ENCODE measurements around the gene LMO7. TPM values are rescaled to one million over a fixed set of nuclear protein-coding genes. Genes with fewer than 3 reads are reported as not detected.

The LMO7 gene
- total and polyA plus RNA-seq, 4 donors, result 17.5 to 69.6 (median 38.2) TPM

DNA sequence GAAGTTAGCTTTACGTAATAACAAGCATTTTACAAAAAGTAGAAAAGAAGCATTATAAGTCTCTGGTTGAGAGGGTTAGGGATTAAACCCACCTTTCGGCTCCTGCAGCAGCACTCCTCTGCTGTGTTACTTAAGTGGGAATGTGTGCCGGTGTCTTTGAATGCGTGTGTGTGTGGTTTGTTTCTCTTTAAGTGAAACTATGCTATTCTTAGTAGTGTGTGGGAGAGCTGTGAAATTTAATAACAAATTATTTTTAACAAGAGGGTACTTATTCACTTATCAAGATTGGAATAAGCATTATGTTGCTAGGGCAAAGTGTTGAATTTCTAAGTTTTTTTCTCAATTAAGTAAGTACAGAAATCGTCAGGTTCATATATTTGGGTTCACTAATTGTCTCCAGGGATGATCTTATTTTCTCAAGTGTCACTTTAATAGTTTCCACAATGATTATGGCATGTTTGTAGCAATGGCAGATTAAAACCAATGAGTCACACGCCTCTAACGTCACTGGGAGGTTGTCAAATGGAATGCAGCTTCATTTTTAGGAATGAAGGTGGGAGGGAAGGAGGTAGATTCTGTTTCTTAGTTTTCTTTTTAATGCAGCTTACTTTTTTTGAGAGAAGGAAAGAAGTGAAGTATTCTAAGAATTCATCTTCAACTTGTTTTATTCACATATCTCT lies 151.3 kb downstream of the LMO7 start (continued):
- TF ChIP-seq CTCF (IDR thresholded peaks at IDR 0.05; ENCODE audit: low read depth, low read length, missing input control), result no peak
- TF ChIP-seq TAF1 (conservative IDR thresholded peaks at IDR 0.05), result no peak
- TF ChIP-seq RXRA (IDR thresholded peaks at IDR 0.05), result no peak
- no peak for TF ChIP-seq RAD21 (IDR thresholded peaks at IDR 0.05)
- TF ChIP-seq FOXA1 (IDR thresholded peaks at IDR 0.05), result no peak
- no peak for TF ChIP-seq YY1 (IDR thresholded peaks at IDR 0.05)
- TF ChIP-seq EGR1 (IDR thresholded peaks at IDR 0.05; ENCODE audit: low read depth in 2 of 2), result no peak
- no peak for TF ChIP-seq FOXA2 (IDR thresholded peaks at IDR 0.05)
- no peak for TF ChIP-seq HNF4A (conservative IDR thresholded peaks at IDR 0.05)
- TF ChIP-seq MAX (IDR thresholded peaks at IDR 0.05), result no peak

- DNase-seq (ENCODE audit: low spot score), result no peak
- 65% methylated on average over 3 of the region's 3 CpGs for WGBS
- Histone ChIP-seq H3K36me3 (ENCODE audit: control insufficient read depth in 4 of 4, insufficient read depth in 3 of 4, low read depth in 1 of 4, low read length in 3 of 4) (no peaks in the 10 kb centered on the region), H3K4me1 (ENCODE audit: control insufficient read depth in 4 of 4, insufficient read depth in 4 of 4, low read length in 3 of 4) (peaks cover 2 to 48% (median 42%) of the 10 kb centered on the region in 4 donors), H3K4me3 (ENCODE audit: low read depth in 1 of 3, low read length in 3 of 3) (no peak overlapping the region), H3K27me3 (ENCODE audit: control insufficient read depth in 4 of 4, insufficient read depth in 4 of 4, low read length in 3 of 4) (no peaks in the 10 kb centered on the region), H3K9me3 (ENCODE audit: control insufficient read depth in 4 of 4, low read length in 3 of 4) (no peaks in the 10 kb centered on the region), H3K27ac (ENCODE audit: low read depth in 1 of 2, low read length in 2 of 2) (no peak overlapping the region), H3K9ac (ENCODE audit: low read depth in 1 of 2, low read length in 2 of 2) (no peak overlapping the region)
- TF ChIP-seq HNF4A (conservative IDR thresholded peaks at IDR 0.05) (peak in 1 of 2 donors; percentile 28), JUND (IDR thresholded peaks at IDR 0.05) (no peak)
Observed at GRCh38 chr13:75788481-75788981, 152.4 kb downstream of the LMO7 start.

- H3K27ac ChIP-seq (ENCODE audit: low read depth in 1 of 2, low read length in 2 of 2), result peak overlapping the region in 1 of 2 donors; percentile 21
- no peak for TF ChIP-seq JUND (IDR thresholded peaks at IDR 0.05)
- TF ChIP-seq YY1 (IDR thresholded peaks at IDR 0.05), result no peak
- no peak for TF ChIP-seq REST (IDR thresholded peaks at IDR 0.05)
- no peak for TF ChIP-seq HNF4G (IDR thresholded peaks at IDR 0.05)
- no peak for TF ChIP-seq TAF1 (conservative IDR thresholded peaks at IDR 0.05)
- TF ChIP-seq CTCF (IDR thresholded peaks at IDR 0.05; ENCODE audit: low read depth, low read length, missing input control), result no peak
- no peak for TF ChIP-seq SP1 (IDR thresholded peaks at IDR 0.05)
- TF ChIP-seq, protein P1, sequence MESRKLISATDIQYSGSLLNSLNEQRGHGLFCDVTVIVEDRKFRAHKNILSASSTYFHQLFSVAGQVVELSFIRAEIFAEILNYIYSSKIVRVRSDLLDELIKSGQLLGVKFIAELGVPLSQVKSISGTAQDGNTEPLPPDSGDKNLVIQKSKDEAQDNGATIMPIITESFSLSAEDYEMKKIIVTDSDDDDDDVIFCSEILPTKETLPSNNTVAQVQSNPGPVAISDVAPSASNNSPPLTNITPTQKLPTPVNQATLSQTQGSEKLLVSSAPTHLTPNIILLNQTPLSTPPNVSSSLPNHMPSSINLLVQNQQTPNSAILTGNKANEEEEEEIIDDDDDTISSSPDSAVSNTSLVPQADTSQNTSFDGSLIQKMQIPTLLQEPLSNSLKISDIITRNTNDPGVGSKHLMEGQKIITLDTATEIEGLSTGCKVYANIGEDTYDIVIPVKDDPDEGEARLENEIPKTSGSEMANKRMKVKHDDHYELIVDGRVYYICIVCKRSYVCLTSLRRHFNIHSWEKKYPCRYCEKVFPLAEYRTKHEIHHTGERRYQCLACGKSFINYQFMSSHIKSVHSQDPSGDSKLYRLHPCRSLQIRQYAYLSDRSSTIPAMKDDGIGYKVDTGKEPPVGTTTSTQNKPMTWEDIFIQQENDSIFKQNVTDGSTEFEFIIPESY (IDR thresholded peaks at IDR 0.05), result no peak
- no peak for TF ChIP-seq RAD21 (IDR thresholded peaks at IDR 0.05)
- no peak for TF ChIP-seq FOXA1 (IDR thresholded peaks at IDR 0.05)
- TF ChIP-seq EGR1 (IDR thresholded peaks at IDR 0.05; ENCODE audit: low read depth in 2 of 2), result no peak
- no peak for TF ChIP-seq MAX (IDR thresholded peaks at IDR 0.05)
- TF ChIP-seq, protein P2, sequence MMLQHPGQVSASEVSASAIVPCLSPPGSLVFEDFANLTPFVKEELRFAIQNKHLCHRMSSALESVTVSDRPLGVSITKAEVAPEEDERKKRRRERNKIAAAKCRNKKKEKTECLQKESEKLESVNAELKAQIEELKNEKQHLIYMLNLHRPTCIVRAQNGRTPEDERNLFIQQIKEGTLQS (IDR thresholded peaks at IDR 0.05), result no peak
- TF ChIP-seq NR2F2 (IDR thresholded peaks at IDR 0.05), result no peak
- TF ChIP-seq FOXA2 (IDR thresholded peaks at IDR 0.05), result no peak
- no peak for TF ChIP-seq RXRA (IDR thresholded peaks at IDR 0.05)
Observed at GRCh38 chr13:75789451-75790197, 153.5 kb downstream of the LMO7 start.

More at GRCh38 chr13:75789451-75790197, 153.5 kb downstream of the LMO7 start:
- H3K9ac ChIP-seq (ENCODE audit: low read depth in 1 of 2, low read length in 2 of 2), result no peak overlapping the region
- no peaks in the 10 kb centered on the region for H3K27me3 ChIP-seq (ENCODE audit: control insufficient read depth in 4 of 4, insufficient read depth in 4 of 4, low read length in 3 of 4)
- H3K9me3 ChIP-seq (ENCODE audit: control insufficient read depth in 4 of 4, low read length in 3 of 4), result no peaks in the 10 kb centered on the region
- H3K4me3 ChIP-seq (ENCODE audit: low read depth in 1 of 3, low read length in 3 of 3), result no peak overlapping the region
- no peaks in the 10 kb centered on the region for H3K36me3 ChIP-seq (ENCODE audit: control insufficient read depth in 4 of 4, insufficient read depth in 3 of 4, low read depth in 1 of 4, low read length in 3 of 4)
- WGBS, result 83% methylated on average over 9 of the region's 9 CpGs
- peaks cover 2 to 44% (median 42%) of the 10 kb centered on the region in 4 donors for H3K4me1 ChIP-seq (ENCODE audit: control insufficient read depth in 4 of 4, insufficient read depth in 4 of 4, low read length in 3 of 4)
- DNase-seq (ENCODE audit: low spot score), result no peak
